ENCODE results near the gene ASCC3.

The ASCC3 gene

DNA sequence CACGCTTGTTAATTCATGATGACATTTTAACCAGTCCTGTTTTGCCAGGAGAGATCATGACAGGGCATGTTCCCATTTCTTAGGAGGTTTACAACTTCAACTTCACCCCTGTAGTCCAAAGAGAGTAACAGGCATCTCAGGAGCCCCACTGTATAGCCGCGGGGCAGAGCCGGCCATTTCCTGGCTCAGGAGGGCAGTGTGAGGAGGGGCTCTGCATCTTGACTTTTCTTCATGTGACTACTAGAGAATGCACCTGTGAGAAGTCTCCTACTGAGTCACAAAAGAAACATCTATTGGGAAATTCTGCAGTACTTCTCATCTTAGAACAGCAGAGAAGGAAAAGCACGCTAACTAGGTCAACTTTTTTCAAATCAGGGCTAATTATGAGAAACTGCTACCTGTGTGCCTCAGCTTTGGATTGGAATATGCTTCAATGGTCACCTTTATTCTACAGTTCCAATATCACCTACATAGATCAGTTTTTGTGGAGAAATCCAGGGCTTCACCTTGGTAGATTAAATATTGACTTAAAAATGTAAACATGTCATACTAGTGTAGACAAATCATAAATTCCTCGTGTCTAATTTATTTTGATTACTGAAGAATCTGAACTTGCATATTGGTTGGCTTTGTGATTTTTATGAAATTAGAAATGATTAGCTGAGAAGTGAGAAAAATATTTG is 387.8 kb downstream of the ASCC3 start:
- no peaks in the 10 kb centered on the region for H3K79me2 ChIP-seq (ENCODE audit: insufficient read depth, low read length)
- no peaks in the 10 kb centered on the region for H4K20me1 ChIP-seq (ENCODE audit: insufficient read depth, low read length)
- H3K4me2 ChIP-seq (ENCODE audit: insufficient read depth, low read length), result no peak overlapping the region
- no peak overlapping the region for H3K9ac ChIP-seq (ENCODE audit: low read depth, low read length)
- H3K27ac ChIP-seq (ENCODE audit: low read length), result no peak overlapping the region
- H3K4me1 ChIP-seq (ENCODE audit: insufficient read depth, low read length), result peaks cover 4% of the 10 kb centered on the region; the same call in 1 of the 2 replicates
- no peak overlapping the region for H2AFZ ChIP-seq (ENCODE audit: low read depth, low read length)
- no peaks in the 10 kb centered on the region for H3K27me3 ChIP-seq (ENCODE audit: insufficient read depth, low read length, poor library complexity)
- no peak for DNase-seq
- H3K4me3 ChIP-seq (ENCODE audit: low read depth in 1 of 2, low read length in 2 of 2), result no peak overlapping the region
- 0 out of 3 replicates have a peak, but pooled peaks have one; percentile 33 for ATAC-seq (ENCODE audit: insufficient read depth, low read depth)
- no peaks in the 10 kb centered on the region for H3K36me3 ChIP-seq (ENCODE audit: insufficient read depth, low read length)
- TF ChIP-seq, protein P1, sequence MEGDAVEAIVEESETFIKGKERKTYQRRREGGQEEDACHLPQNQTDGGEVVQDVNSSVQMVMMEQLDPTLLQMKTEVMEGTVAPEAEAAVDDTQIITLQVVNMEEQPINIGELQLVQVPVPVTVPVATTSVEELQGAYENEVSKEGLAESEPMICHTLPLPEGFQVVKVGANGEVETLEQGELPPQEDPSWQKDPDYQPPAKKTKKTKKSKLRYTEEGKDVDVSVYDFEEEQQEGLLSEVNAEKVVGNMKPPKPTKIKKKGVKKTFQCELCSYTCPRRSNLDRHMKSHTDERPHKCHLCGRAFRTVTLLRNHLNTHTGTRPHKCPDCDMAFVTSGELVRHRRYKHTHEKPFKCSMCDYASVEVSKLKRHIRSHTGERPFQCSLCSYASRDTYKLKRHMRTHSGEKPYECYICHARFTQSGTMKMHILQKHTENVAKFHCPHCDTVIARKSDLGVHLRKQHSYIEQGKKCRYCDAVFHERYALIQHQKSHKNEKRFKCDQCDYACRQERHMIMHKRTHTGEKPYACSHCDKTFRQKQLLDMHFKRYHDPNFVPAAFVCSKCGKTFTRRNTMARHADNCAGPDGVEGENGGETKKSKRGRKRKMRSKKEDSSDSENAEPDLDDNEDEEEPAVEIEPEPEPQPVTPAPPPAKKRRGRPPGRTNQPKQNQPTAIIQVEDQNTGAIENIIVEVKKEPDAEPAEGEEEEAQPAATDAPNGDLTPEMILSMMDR (IDR thresholded peaks at IDR 0.05; ENCODE audit: borderline replicate concordance, extremely low read depth, low read length, poor library complexity, severe bottlenecking), result no peak
- no peaks in the 10 kb centered on the region for H3K9me3 ChIP-seq (ENCODE audit: insufficient read depth, low read length, severe bottlenecking)

DNA sequence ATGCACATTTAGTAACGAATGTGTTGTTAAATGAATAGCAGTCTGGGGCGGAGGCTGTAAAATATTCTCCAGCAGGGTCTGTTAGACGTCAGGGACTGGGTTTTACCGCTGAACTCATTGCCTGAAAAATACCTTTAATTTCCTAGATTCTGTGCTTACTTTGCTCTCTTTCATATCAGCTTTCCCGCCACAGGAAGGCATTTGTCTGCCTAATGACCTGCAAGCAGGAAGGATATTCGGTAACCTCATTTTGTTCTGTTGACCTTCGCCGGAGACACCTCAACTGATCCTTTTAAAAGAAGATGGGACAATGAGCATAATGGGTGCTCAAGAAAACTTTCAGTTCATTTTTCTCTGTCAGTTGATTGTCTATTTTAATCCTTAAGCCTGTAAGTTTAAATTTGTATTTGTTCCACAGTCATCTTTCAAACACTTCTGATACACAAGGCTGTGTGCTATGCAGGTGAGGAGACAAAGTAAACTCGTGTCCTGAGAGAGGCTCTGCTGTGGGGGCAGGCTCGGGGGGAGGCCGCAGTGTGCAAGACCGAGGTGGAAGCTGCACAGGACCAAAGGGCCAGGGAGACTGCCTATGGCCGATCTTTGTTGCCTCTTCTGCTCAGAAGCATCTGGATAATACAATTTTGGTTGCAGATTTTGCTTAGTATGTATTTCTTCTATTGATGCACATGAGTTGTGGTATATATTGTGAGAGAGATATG is 389.0 kb downstream of the ASCC3 start:
- Histone ChIP-seq H4K20me1 (ENCODE audit: insufficient read depth, low read length) (no peaks in the 10 kb centered on the region), H2AFZ (ENCODE audit: low read depth, low read length) (no peak overlapping the region), H3K4me3 (ENCODE audit: low read depth in 1 of 2, low read length in 2 of 2) (no peak overlapping the region), H3K27me3 (ENCODE audit: insufficient read depth, low read length, poor library complexity) (no peaks in the 10 kb centered on the region), H3K4me2 (ENCODE audit: insufficient read depth, low read length) (no peak overlapping the region), H3K9ac (ENCODE audit: low read depth, low read length) (no peak overlapping the region), H3K4me1 (ENCODE audit: insufficient read depth, low read length) (peaks cover 4% of the 10 kb centered on the region; the same call in 1 of the 2 replicates), H3K79me2 (ENCODE audit: insufficient read depth, low read length) (no peaks in the 10 kb centered on the region), H3K9me3 (ENCODE audit: insufficient read depth, low read length, severe bottlenecking) (no peaks in the 10 kb centered on the region), H3K36me3 (ENCODE audit: insufficient read depth, low read length) (no peaks in the 10 kb centered on the region), H3K27ac (ENCODE audit: low read length) (no peak overlapping the region)
- ATAC-seq (ENCODE audit: insufficient read depth, low read depth), result no peak
- TF ChIP-seq, protein P1 (IDR thresholded peaks at IDR 0.05; ENCODE audit: borderline replicate concordance, extremely low read depth, low read length, poor library complexity, severe bottlenecking), result no peak
- no peak for TF ChIP-seq EZH2 (IDR thresholded peaks at IDR 0.05; ENCODE audit: borderline replicate concordance, low read depth, low read length, severe bottlenecking)
- no peak for DNase-seq

GRCh38 chr6:100490065-100490464 is 391.1 kb downstream of the ASCC3 start:
- Histone ChIP-seq H3K27me3 (ENCODE audit: insufficient read depth, low read length, poor library complexity) (no peaks in the 10 kb centered on the region), H3K27ac (ENCODE audit: low read length) (no peak overlapping the region), H3K79me2 (ENCODE audit: insufficient read depth, low read length) (no peaks in the 10 kb centered on the region), H2AFZ (ENCODE audit: low read depth, low read length) (no peak overlapping the region), H4K20me1 (ENCODE audit: insufficient read depth, low read length) (no peaks in the 10 kb centered on the region), H3K36me3 (ENCODE audit: insufficient read depth, low read length) (no peaks in the 10 kb centered on the region), H3K4me2 (ENCODE audit: insufficient read depth, low read length) (no peak overlapping the region), H3K9me3 (ENCODE audit: insufficient read depth, low read length, severe bottlenecking) (no peaks in the 10 kb centered on the region), H3K4me3 (ENCODE audit: low read depth in 1 of 2, low read length in 2 of 2) (no peak overlapping the region), H3K9ac (ENCODE audit: low read depth, low read length) (no peak overlapping the region), H3K4me1 (ENCODE audit: insufficient read depth, low read length) (peaks cover 4% of the 10 kb centered on the region; the same call in 1 of the 2 replicates)
- ATAC-seq (ENCODE audit: insufficient read depth, low read depth), result no peak
- no peak for DNase-seq
- TF ChIP-seq, protein P1 (IDR thresholded peaks at IDR 0.05; ENCODE audit: borderline replicate concordance, extremely low read depth, low read length, poor library complexity, severe bottlenecking), result no peak
- no peak for TF ChIP-seq EZH2 (IDR thresholded peaks at IDR 0.05; ENCODE audit: borderline replicate concordance, low read depth, low read length, severe bottlenecking)
